H9 (cell line): ENCODE measurements around the gene FBN2. TPM values are rescaled to one million over a fixed set of nuclear protein-coding genes. Genes with fewer than 3 reads are reported as not detected.

Experiments
- DNase-seq: peaks from one replicate; pipeline ENCODE4 v3.0.0-alpha.2; 2017
- H2AFZ ChIP-seq: one replicate; pipeline ENCODE4 v1.6.1; 2013; ENCODE audit warnings: mild to moderate bottlenecking, low read length, control low read depth, moderate library complexity
- H2AK5ac ChIP-seq: 2 replicates; pipeline ENCODE4 v1.6.1; 2013; ENCODE audit warnings: low read length, control low read depth, mixed read lengths; ENCODE audit not compliant: insufficient read length
- H2BK120ac ChIP-seq: one replicate; pipeline ENCODE4 v1.6.1; 2013; ENCODE audit warnings: low read depth, mild to moderate bottlenecking, low read length, control low read depth, inconsistent platforms; ENCODE audit not compliant: poor library complexity, severe bottlenecking
- H2BK12ac ChIP-seq: 2 replicates; pipeline ENCODE4 v1.6.1; 2013; ENCODE audit warnings: low read length, control low read depth, mixed read lengths, low read depth; ENCODE audit not compliant: insufficient read length
- H2BK15ac ChIP-seq: 2 replicates; pipeline ENCODE4 v1.6.1; 2013; ENCODE audit warnings: low read depth, low read length, control low read depth
- H2BK20ac ChIP-seq: one replicate; pipeline ENCODE4 v1.6.1; 2013; ENCODE audit warnings: low read depth, mild to moderate bottlenecking, low read length, control low read depth, inconsistent platforms; ENCODE audit not compliant: poor library complexity, severe bottlenecking
- H2BK5ac ChIP-seq: 2 replicates; pipeline ENCODE4 v1.6.1; 2013; ENCODE audit warnings: low read length, control low read depth, mixed read lengths; ENCODE audit not compliant: insufficient read length
- H3K14ac ChIP-seq: 2 replicates; pipeline ENCODE4 v1.6.1; 2013; ENCODE audit warnings: low read length, control low read depth; ENCODE audit not compliant: insufficient read depth
- H3K18ac ChIP-seq: 2 replicates; pipeline ENCODE4 v1.6.1; 2013; ENCODE audit warnings: low read depth, mild to moderate bottlenecking, mixed read lengths, low read length, control low read depth; ENCODE audit not compliant: insufficient read length
- H3K23ac ChIP-seq: 2 replicates; pipeline ENCODE4 v1.6.1; 2013; ENCODE audit warnings: low read length, control low read depth, mixed read lengths, low read depth; ENCODE audit not compliant: insufficient read length
- H3K23me2 ChIP-seq: 2 replicates; pipeline ENCODE4 v1.6.1; 2013; ENCODE audit warnings: low read depth, mild to moderate bottlenecking, mixed read lengths, low read length, control low read depth; ENCODE audit not compliant: insufficient read length, poor library complexity, severe bottlenecking
- H3K27ac ChIP-seq: 2 replicates; pipeline ENCODE4 v1.5.1; 2013; ENCODE audit warnings: low read length, control low read depth, mixed read lengths, low read depth; ENCODE audit not compliant: insufficient read length
- H3K27me3 ChIP-seq: 2 replicates; pipeline ENCODE4 v1.6.1; 2013; ENCODE audit warnings: low read length, control low read depth, inconsistent platforms; ENCODE audit not compliant: insufficient read depth
- H3K4ac ChIP-seq: 2 replicates; pipeline ENCODE4 v1.6.1; 2013; ENCODE audit warnings: low read depth, mild to moderate bottlenecking, control low read depth, inconsistent platforms, low read length, moderate library complexity
- H3K4me1 ChIP-seq: 2 replicates; pipeline ENCODE4 v1.6.1; 2013; ENCODE audit warnings: low read length, control low read depth, inconsistent platforms; ENCODE audit not compliant: insufficient read depth
- H3K4me2 ChIP-seq: 2 replicates; pipeline ENCODE4 v1.6.1; 2013; ENCODE audit warnings: low read length, control low read depth, mixed read lengths; ENCODE audit not compliant: insufficient read length, insufficient read depth
- H3K56ac ChIP-seq: 2 replicates; pipeline ENCODE4 v1.6.1; 2013; ENCODE audit warnings: low read depth, mild to moderate bottlenecking, mixed read lengths, low read length, control low read depth; ENCODE audit not compliant: insufficient read length
- H3K79me1 ChIP-seq: 2 replicates; pipeline ENCODE4 v1.6.1; 2013; ENCODE audit warnings: low read depth, mild to moderate bottlenecking, moderate library complexity, low read length, control low read depth, inconsistent platforms; ENCODE audit not compliant: insufficient read depth, poor library complexity, severe bottlenecking
- H3K79me2 ChIP-seq: 2 replicates; pipeline ENCODE4 v1.6.1; 2013; ENCODE audit warnings: low read length, control low read depth, inconsistent platforms; ENCODE audit not compliant: insufficient read depth
- H3K9ac ChIP-seq: 2 replicates; pipeline ENCODE4 v1.6.1; 2013; ENCODE audit warnings: low read length, control low read depth, mixed read lengths; ENCODE audit not compliant: insufficient read length; ENCODE audit errors: extremely low read depth
- H3K9me3 ChIP-seq: one replicate; pipeline ENCODE4 v1.6.1; 2013; ENCODE audit warnings: low read depth, low read length, inconsistent platforms; ENCODE audit not compliant: control insufficient read depth
- H3T11ph ChIP-seq: one replicate; pipeline ENCODE4 v1.6.1; 2013; ENCODE audit warnings: mild to moderate bottlenecking, low read length, control low read depth, inconsistent platforms
- H4K20me1 ChIP-seq: one replicate; pipeline ENCODE4 v1.6.1; 2013; ENCODE audit not compliant: control insufficient read depth, insufficient read length, insufficient read depth
- H4K5ac ChIP-seq: 2 replicates; pipeline ENCODE4 v1.6.1; 2013; ENCODE audit warnings: low read depth, mild to moderate bottlenecking, mixed read lengths, low read length, control low read depth; ENCODE audit not compliant: insufficient read length
- H4K8ac ChIP-seq: replicated peaks from 2 replicates; pipeline ENCODE4 v1.6.1; 2013; ENCODE audit warnings: low read length, control low read depth, mixed read lengths, low read depth; ENCODE audit not compliant: insufficient read length
- H4K91ac ChIP-seq: 2 replicates; pipeline ENCODE4 v1.6.1; 2013; ENCODE audit warnings: low read depth, mild to moderate bottlenecking, moderate library complexity, mixed read lengths, low read length, control low read depth; ENCODE audit not compliant: insufficient read length
- H3K27ac Mint-ChIP-seq, 3 experiments: 2 replicates in 2 of 3; 3 replicates in 1 of 3; pipeline ENCODE4 v1.8.0; 2020 to 2021; ENCODE audit warnings: mixed read lengths in 3 of 3, mild to moderate bottlenecking in 1 of 3, moderate library complexity in 1 of 3
- H3K27me3 Mint-ChIP-seq: 2 replicates; pipeline ENCODE4 v1.8.0; 2021; ENCODE audit warnings: low read depth, mild to moderate bottlenecking, moderate library complexity, mixed read lengths
- H3K36me3 Mint-ChIP-seq, 3 experiments: 2 replicates in 2 of 3; 3 replicates in 1 of 3; pipeline ENCODE4 v1.8.0; 2020 to 2021; ENCODE audit warnings: low read depth in 3 of 3, mixed read lengths in 3 of 3; ENCODE audit not compliant: insufficient read depth in 1 of 3
- H3K4me1 Mint-ChIP-seq, 2 experiments: 2 replicates each; pipeline ENCODE4 v1.8.0; 2020; ENCODE audit warnings: mixed read lengths in 2 of 2
- H3K4me3 Mint-ChIP-seq, 2 experiments: 2 replicates in 1 of 2; 3 replicates in 1 of 2; pipeline ENCODE4 v1.8.0; 2020 to 2021; ENCODE audit warnings: mild to moderate bottlenecking in 2 of 2, mixed read lengths in 2 of 2, moderate library complexity in 1 of 2
- H3K9me3 Mint-ChIP-seq, 2 experiments: 2 replicates in 1 of 2; 3 replicates in 1 of 2; pipeline ENCODE4 v1.8.0; 2020; ENCODE audit warnings: mild to moderate bottlenecking in 2 of 2, mixed read lengths in 2 of 2, moderate library complexity in 1 of 2
- CTCF ChIP-seq: fragments of 200-600 bp; sonication (generic); conservative IDR thresholded peaks from 3 replicates; pipeline ENCODE4 v1.8.0; 2021; ENCODE audit warnings: antibody characterized with exemption, mild to moderate bottlenecking
- WGBS: extraction: QIAGEN DNeasy Blood & Tissue Kit; methylation state at CpG from one replicate; pipeline ENCODE4 v1.1.7; 2013; ENCODE audit warnings: missing lambda C conversion rate, low lambda C conversion rate, mixed read lengths; ENCODE audit not compliant: insufficient read length; ENCODE audit errors: extremely low coverage; 5-methylcytosine and 5-hydroxymethylcytosine counted together
- total RNA-seq: library from RNA; stranded (reverse); gene quantifications from 2 replicates; pipeline ENCODE4 v1.2.1, GENCODE V29; 2021

Gene FBN2
- total RNA-seq, 1 experiment from 2014 or later: 8.3 TPM

GRCh38 chr5:128412145-128412930 lies 125.7 kb downstream of the FBN2 start:
- H2BK5ac ChIP-seq: no peak overlapping the region
- no peak overlapping the region for H3T11ph ChIP-seq
- no peak overlapping the region for H3K4ac ChIP-seq
- no peak overlapping the region for H2BK20ac ChIP-seq
- H3K23me2 ChIP-seq: no peaks in the 10 kb centered on the region
- no peaks in the 10 kb centered on the region for H3K79me1 ChIP-seq
- H3K4me1 Mint-ChIP-seq: peaks cover 7 to 17% of the 10 kb centered on the region in 2 experiments
- no peak overlapping the region for H2BK15ac ChIP-seq
- H3K27me3 ChIP-seq: no peaks in the 10 kb centered on the region
- no peak overlapping the region for H2BK12ac ChIP-seq
- TF ChIP-seq CTCF: peak; percentile 54
- H3K18ac ChIP-seq: no peak overlapping the region
- no peak overlapping the region for H2AK5ac ChIP-seq
- H3K23ac ChIP-seq: no peak overlapping the region
- no peak overlapping the region for H3K4me2 ChIP-seq
- H4K8ac ChIP-seq: no peak overlapping the region
- H3K56ac ChIP-seq: no peak overlapping the region
- H3K36me3 Mint-ChIP-seq: no peaks in the 10 kb centered on the region; a peak in 2 of 7 replicates
- H3K4me1 ChIP-seq: no peaks in the 10 kb centered on the region; the same call in 1 of the 2 replicates
- no peak overlapping the region for H3K4me3 Mint-ChIP-seq
- H3K14ac ChIP-seq: no peak overlapping the region
- no peaks in the 10 kb centered on the region for H3K79me2 ChIP-seq
- H4K91ac ChIP-seq: no peak overlapping the region
- H3K9me3 ChIP-seq: no peaks in the 10 kb centered on the region
- H4K5ac ChIP-seq: no peak overlapping the region
- H3K9ac ChIP-seq: no peak overlapping the region
- DNase-seq: no peak
- WGBS: no CpG with 5 or more reads among the region's 1 CpG
- peaks cover 0 to 3% of the 10 kb centered on the region in 2 experiments; a peak in 2 of 5 replicates for H3K9me3 Mint-ChIP-seq
- no peak overlapping the region for H3K27ac Mint-ChIP-seq
- H2BK120ac ChIP-seq: no peak overlapping the region
- no peak overlapping the region for H3K27ac ChIP-seq
- no peaks in the 10 kb centered on the region for H3K27me3 Mint-ChIP-seq
- H2AFZ ChIP-seq: no peak overlapping the region
- H4K20me1 ChIP-seq: no peaks in the 10 kb centered on the region
